CD4-positive, alpha-beta T cell treated with Interleukin-4 for 1 hour (primary cell): Measurements from ENCODE around the gene PHKA2.
"Not testable (repeated sequence)": the region's sequence is repeated elsewhere in the genome, so short reads cannot be mapped to it uniquely, and the experiment has no call there.

ENCODE experiments used
- DNase-seq, 2 donors: peaks; one replicate each; pipeline ENCODE4 v3.0.0-alpha.2; 2020 to 2022

The PHKA2 gene, protein sequence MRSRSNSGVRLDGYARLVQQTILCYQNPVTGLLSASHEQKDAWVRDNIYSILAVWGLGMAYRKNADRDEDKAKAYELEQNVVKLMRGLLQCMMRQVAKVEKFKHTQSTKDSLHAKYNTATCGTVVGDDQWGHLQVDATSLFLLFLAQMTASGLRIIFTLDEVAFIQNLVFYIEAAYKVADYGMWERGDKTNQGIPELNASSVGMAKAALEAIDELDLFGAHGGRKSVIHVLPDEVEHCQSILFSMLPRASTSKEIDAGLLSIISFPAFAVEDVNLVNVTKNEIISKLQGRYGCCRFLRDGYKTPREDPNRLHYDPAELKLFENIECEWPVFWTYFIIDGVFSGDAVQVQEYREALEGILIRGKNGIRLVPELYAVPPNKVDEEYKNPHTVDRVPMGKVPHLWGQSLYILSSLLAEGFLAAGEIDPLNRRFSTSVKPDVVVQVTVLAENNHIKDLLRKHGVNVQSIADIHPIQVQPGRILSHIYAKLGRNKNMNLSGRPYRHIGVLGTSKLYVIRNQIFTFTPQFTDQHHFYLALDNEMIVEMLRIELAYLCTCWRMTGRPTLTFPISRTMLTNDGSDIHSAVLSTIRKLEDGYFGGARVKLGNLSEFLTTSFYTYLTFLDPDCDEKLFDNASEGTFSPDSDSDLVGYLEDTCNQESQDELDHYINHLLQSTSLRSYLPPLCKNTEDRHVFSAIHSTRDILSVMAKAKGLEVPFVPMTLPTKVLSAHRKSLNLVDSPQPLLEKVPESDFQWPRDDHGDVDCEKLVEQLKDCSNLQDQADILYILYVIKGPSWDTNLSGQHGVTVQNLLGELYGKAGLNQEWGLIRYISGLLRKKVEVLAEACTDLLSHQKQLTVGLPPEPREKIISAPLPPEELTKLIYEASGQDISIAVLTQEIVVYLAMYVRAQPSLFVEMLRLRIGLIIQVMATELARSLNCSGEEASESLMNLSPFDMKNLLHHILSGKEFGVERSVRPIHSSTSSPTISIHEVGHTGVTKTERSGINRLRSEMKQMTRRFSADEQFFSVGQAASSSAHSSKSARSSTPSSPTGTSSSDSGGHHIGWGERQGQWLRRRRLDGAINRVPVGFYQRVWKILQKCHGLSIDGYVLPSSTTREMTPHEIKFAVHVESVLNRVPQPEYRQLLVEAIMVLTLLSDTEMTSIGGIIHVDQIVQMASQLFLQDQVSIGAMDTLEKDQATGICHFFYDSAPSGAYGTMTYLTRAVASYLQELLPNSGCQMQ

GRCh38 chrX:18983666-18984380 is at the start of gene PHKA2:
TSS of gene PHKA2 (minus strand) at chrX:18984114. CDS start at chrX:18983932, 182 bp downstream.
- DNase-seq: no peak

GRCh38 chrX:19030805-19031204 is 46.9 kb upstream of the PHKA2 start:
- no peak for DNase-seq

GRCh38 chrX:19028560-19028959 is 44.6 kb upstream of the PHKA2 start:
- DNase-seq: no peak

GRCh38 chrX:19024366-19024765 is 40.5 kb upstream of the PHKA2 start:
- no peak for DNase-seq

GRCh38 chrX:19019996-19020395 is 36.1 kb upstream of the PHKA2 start:
- DNase-seq: no peak

- no peak for DNase-seq
Observed at GRCh38 chrX:19017271-19017670, 33.4 kb upstream of the PHKA2 start.

- not testable (repeated sequence) for DNase-seq
Observed at GRCh38 chrX:19016614-19017013, 32.7 kb upstream of the PHKA2 start.

DNA sequence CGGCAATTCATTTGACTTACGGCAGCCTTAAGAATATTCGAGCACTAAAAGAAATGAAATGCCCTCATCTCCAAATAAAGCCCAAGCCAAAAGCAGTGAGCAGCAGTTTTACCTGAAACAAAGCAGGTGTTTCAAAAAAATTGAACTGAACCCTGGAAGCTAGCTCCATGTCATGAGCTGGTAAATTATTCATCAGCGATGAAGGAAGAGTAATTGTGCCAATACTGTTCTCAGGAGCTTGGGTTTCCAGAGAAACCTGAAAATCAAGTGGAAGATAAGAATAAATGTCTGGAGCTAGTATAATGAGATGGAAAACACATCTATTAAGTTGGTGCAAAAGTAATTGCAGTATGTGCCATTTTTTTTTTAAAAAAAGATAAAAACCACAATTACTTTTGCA is 24.0 kb upstream of the PHKA2 start:
- DNase-seq: no peak

DNA sequence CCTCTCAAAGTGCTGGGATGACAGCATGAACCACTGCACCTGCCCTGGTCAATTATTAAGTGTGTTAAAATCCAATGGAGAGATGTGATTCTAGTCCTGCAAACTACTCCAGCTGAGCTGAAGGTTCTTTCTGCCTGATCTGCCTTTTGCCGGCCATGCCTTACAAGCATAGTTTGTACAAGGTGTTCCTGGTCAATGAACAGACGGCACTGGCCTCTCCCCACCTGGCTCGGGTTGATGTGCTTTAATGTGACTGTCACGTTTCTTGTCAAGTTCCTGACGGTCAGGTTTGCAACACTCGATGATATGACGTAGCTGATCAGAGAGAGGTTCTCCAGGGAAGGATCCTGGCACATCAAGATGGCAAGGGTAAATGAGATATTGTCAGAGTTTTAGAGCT is 23.1 kb upstream of the PHKA2 start:
- DNase-seq: no peak

- DNase-seq: no peak
Observed at GRCh38 chrX:19005909-19006308, 22.0 kb upstream of the PHKA2 start.

GRCh38 chrX:19003756-19004155 is 19.8 kb upstream of the PHKA2 start:
- no peak for DNase-seq

DNA sequence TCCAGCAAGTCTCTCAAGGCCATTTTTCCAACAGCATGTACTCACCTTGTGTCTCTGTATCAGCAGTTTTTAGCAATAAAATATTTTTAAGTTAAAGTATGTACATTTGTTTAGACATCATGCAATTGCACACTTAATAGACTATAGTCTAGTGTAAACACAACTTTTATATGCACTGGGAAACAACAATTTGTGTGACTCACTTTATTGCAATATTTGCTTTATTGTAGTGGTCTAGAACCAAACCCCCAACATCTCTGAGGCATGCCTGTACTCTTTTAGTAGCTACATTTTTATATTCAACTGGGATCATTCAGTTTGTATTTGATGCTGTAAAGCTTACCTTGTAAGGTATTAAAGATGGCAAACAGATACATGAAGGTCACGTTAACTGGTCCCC is 14.7 kb upstream of the PHKA2 start:
- DNase-seq: no peak

DNA sequence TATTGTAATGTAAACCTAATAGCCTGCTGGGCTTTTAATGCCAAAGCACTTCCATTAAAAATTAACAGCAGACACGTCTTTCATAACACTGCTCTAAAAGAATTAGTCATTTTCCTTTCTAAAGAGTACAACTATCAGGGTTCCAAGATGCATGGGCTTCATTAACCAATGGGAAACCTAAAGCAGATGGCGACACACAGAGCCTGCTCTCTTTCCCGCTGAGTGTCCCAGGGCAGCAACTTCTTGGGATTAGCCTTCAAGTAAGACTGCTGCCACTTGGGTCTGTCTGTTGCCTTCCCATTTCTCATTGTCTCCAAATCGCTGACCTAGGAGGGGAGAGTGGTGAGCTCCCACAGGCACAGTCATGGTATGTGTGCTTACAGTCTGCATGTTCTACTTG is 14.0 kb upstream of the PHKA2 start:
- no peak for DNase-seq

GRCh38 chrX:18996536-18996935 is 12.6 kb upstream of the PHKA2 start:
- no peak for DNase-seq

DNA sequence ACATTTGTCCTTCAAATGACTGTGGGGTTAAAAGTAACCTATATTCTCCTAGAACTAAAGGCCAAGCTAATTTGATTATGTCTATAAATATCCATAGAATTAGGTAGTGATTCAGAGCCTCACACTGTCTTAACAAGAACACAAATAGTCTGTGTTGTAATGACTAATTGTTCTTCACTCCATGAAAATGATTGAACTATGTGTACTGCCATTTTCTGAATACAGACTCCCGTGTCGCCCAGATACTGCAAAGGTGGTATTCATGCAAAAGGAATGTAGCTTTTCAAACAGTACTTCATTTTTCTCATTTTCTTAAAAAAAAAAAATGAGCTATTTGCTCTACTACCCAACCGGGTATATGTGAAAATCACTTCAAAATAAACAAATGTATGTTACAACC is 11.3 kb upstream of the PHKA2 start:
- no peak for DNase-seq

GRCh38 chrX:18994713-18995112 is 10.8 kb upstream of the PHKA2 start:
- DNase-seq: no peak

DNA sequence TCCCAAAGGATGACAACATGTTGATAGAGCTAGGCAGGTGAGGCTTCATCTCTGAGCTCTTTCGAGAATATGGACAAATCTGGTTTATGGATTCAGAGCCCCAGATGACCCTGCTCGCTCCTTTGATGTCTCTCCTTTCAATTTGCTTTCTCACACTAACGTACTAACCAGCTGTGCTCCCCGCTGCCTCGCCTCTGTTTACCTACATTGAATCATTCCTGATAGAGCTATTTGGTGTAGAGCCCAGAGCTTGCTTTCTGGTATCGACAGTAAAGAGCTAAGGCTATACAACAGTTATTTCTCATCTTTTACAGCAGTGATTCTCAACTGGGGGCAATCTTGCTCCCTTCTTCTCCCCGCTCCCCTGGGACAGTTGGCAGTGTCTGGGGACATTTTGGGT is 8.9 kb upstream of the PHKA2 start:
- DNase-seq: no peak

GRCh38 chrX:18985186-18985435 is 1.2 kb upstream of the PHKA2 start:
- no peak for DNase-seq

DNA sequence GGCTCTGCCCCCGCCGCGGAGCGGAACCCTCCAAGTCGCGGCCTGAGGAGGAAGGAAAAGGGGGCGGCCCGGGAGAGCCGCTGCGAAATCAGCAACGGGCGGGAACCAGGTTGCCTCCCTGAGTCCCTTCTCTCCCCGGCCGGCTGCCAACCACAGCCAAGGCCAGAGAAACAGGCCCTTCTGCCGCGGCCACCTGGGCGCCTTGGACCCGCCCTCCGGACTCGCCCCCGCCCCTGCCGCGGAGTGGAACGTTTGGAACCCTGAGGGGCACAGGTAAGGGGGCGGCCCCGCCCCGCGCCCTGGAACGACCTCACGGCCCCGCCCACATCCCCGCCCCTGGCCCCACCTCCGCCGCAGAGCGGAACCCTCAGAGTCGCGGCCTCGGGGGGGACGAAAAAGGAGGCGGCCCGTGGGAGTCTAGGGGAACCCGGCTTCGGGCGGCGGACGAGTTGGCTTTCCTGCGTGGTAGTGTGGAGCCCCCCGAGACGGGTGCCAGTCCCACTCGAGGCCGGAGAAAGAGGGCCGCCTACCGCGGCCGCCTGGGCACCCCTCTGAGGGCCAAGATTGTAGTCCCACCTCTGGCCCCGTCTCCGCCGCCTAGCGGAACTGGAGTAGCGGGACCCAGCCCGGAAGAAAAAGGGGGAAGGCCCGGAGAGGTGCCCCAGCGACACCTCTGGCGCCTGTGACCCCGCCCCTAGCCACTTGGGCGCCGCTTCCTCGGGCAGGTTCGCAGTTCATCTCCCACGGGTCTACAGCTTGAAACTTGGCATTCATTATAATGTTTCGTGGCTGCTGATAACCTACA is 669 bp upstream of the PHKA2 start:
- peak; percentile 86 to 90 for DNase-seq

DNA sequence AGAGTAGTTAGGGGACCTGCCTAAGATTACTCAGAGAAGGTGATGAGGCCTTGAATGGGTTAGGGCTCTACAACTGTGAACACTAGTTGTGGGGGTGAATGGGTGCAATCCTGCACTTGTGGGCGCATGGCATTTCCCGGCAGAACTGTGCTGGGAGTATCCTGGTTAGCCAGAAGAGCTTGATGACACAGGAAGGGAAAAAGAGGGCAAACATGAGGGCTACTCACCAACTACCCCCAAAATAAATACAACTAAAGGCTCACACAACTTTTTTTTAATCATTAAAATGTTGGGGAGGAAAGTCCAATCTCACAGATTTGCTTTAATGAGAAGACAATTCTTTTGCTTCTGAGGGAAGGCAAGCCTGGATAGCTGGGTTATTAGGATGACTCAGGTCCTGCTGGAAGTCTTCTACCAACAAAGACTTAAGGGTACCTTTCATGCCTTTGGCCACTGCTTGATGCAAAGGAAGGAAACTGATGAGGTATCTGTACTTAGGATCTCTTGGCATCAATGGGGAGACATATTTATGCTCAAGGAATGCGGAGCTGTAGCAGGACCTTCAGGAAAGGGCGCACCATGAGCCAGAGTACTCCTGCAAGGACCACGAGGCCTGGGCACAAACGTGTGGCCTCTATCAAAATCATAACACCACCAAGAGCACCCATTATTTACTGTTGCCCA is 2.6 kb downstream of the PHKA2 start:
- no peak for DNase-seq

DNA sequence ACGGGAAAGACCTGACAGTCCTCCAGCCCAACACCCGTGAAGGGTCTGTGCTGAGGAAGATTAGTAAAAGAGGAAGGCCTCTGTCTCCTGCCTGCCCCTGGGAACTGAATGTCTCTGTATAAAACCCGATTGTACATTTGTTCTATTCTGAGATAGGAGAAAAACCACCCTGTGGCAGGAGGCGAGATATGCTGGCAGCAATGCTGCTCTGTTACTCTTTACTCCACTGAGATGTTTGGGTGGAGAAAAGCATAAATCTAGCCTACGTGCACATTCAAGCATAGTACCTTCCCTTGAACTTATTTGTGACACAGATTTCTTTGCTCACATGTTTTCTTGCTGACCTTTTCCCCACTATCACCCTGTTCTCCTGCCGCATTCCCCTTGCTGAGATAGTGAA is 3.7 kb downstream of the PHKA2 start:
- not testable (repeated sequence) for DNase-seq
